ENCODE results near the gene LTC4S.
"Not testable (repeated sequence)": the region's sequence is repeated elsewhere in the genome, so short reads cannot be mapped to it uniquely, and the experiment has no call there.

LTC4S gene

GRCh38 chr5:179827680-179828079, 33.9 kb downstream of the LTC4S start:
- DNase-seq (ENCODE audit: low spot score) = no peak

- DNase-seq (ENCODE audit: low spot score) = no peak
Measured at GRCh38 chr5:179828756-179829421, 35.1 kb downstream of the LTC4S start.

GRCh38 chr5:179829732-179830435, 36.1 kb downstream of the LTC4S start:
- DNase-seq (ENCODE audit: low spot score) = no peak

GRCh38 chr5:179830818-179831468, 37.2 kb downstream of the LTC4S start:
- DNase-seq (ENCODE audit: low spot score) = no peak

- no peak for DNase-seq (ENCODE audit: low spot score)
Measured at GRCh38 chr5:179832039-179832745, 38.4 kb downstream of the LTC4S start.

- no peak for DNase-seq (ENCODE audit: low spot score)
Measured at GRCh38 chr5:179833056-179833708, 39.4 kb downstream of the LTC4S start.

- DNase-seq (ENCODE audit: low spot score) = no peak
Measured at GRCh38 chr5:179833709-179834070, 39.9 kb downstream of the LTC4S start.

GRCh38 chr5:179834120-179834519, 40.3 kb downstream of the LTC4S start:
- DNase-seq (ENCODE audit: low spot score) = no peak

- DNase-seq (ENCODE audit: low spot score) = not testable (repeated sequence)
Measured at GRCh38 chr5:179834871-179835270, 41.1 kb downstream of the LTC4S start.

GRCh38 chr5:179836225-179837019, 42.6 kb downstream of the LTC4S start:
- DNase-seq (ENCODE audit: low spot score) = no peak

GRCh38 chr5:179837076-179838011, 43.6 kb downstream of the LTC4S start:
- no peak for DNase-seq (ENCODE audit: low spot score)

- no peak for DNase-seq (ENCODE audit: low spot score)
Measured at GRCh38 chr5:179839328-179840256, 45.8 kb downstream of the LTC4S start.

- no peak for DNase-seq (ENCODE audit: low spot score)
Measured at GRCh38 chr5:179840321-179840720, 46.5 kb downstream of the LTC4S start.

GRCh38 chr5:179840766-179841165, 47.0 kb downstream of the LTC4S start:
- no peak for DNase-seq (ENCODE audit: low spot score)

- no peak for DNase-seq (ENCODE audit: low spot score)
Measured at GRCh38 chr5:179841621-179842020, 47.8 kb downstream of the LTC4S start.
